Endothelial cell of hepatic sinusoid (primary cell): Measurements from ENCODE around the gene RESF1.

Source experiments
- in situ Hi-C: cut with HindIII; loops from 2 replicates; pipeline ENCODE4 v1.10.0; 2017; ENCODE audit warnings: low sequenced_read_pairs

RESF1 gene

GRCh38 chr12:31959701-31960391 lies 631 bp downstream of the RESF1 start:
- in situ Hi-C loops: no loop called here

DNA sequence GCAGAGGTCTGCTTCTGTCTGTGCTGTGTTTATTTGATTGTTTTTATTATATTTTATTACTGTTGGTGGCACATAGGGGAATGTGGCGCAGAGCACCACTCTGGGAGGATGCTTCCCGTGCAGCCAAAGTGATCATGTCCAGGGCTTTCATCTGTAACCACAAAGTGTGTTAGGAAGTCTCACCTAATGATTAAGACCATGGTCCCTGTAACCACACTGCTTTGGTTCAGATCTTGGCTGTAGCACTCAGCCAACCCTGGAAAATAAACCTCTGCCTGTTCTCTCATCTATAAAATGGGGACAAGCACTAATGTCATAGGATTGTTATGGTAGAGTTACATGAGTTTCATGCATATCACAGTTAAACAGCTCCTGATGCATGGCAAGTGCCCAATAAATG lies 1.9 kb downstream of the RESF1 start:
- in situ Hi-C loops: no loop called here

DNA sequence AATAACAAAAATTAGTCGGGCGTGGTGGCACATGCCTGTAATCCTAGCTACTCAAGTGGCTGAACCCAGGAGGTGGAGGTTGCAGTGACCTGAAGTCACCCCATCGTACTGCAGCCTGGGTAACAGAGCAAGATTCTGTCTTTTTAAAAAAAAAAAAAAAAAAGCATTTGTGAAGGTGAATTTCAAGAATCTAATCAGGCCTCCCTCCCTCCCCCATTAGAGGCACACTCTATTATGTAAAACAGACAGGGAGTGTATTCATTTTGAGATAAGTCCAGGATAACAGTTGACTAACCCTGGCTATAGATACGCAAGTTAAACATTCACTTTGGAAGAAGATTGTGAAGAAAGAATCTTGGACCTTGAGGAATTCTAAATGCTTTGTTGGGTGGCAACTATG lies 2.9 kb downstream of the RESF1 start:
- in situ Hi-C loops: no loop called here

DNA sequence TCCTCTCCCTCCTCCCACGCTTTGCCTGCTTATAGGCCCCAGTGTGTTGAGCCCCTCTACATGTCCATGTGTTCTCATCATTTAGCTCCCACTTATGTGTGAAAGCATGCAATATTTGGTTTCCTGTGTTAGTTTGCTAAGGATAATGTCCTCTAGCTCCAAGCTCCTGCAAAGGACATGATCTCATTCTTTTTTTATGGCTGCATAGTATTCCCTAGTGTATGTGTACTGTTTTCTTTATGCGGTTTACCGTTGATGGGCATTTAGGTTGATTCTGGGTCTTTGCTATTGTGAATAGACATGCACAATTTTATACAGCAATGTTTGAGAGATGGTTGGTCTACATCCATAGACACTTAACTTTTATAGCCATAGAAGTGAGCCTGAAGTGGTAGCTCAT lies 5.1 kb downstream of the RESF1 start:
- in situ Hi-C loops: no loop called here

- in situ Hi-C loops: no loop called here
Observed at GRCh38 chr12:31965090-31965489, 5.9 kb downstream of the RESF1 start.

DNA sequence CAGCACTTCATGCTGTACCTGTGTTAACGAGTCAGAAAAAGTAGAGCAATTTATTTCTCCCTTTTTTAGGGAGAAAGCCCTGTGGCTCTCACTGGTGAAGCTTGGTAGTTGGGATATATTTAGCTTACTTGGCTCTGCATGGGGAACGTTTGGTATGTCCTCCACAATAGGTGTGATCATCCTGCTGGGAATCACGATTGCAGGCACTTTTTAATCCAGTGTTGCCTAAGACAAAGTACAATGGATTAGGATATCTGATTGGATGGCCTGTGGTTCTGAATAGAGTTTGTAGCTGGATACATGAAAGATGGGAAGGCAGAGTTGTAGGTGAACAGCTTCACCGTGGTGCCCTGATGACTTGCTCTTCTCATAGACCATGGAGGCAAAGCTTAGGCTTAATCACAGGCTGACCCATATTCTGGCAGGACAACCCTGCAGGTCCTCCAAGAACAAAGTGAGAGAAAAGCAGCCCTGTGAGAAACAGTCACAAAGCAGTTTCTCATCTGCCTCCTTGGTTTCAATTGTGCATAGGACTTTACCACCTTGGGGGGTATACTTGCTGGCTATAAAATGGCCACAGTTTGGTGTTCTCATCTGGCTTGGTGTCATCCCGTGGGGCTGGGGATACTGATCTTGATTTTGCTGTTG lies 7.5 kb downstream of the RESF1 start:
- in situ Hi-C loops: no loop called here

DNA sequence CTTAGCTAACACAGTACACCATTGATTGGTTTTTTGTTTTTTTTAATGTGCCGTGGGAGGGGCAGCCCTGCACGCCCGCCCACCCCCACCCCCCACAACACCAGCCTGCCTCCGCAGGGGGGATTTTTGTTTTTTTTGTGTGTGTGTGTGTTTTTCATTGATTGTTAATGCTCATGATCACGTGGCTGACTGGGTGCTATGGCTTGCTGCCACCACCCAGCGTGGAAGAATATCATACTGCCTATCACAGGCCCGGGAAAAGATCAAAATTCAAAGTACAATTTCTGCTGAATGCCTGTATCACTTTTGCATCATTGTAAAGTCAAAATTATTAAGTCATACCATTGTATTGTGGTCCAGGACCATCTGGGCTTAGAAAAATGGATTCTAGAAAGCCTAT lies 8.3 kb downstream of the RESF1 start:
- in situ Hi-C loops: no loop called here

DNA sequence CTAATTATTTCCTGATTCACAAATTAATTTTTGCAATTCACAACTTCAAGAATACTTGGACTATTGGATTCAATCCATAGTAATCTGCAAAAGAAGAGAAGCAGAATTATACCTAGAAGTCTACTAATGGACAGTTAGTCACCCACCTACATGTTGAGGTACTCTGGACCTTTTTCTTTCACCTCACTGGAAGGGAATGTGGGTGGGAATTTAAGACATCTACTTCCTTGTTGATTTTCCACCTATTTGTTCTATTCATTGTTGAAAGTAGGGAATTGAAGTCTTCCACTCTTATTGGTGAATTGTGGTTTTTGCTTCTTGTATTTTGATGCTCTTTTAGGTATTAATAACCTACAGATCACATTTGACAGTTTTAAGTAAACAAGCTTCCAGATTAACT lies 11.0 kb downstream of the RESF1 start:
- in situ Hi-C loops: loop anchor here (5.0 kb wide), 1 partner anchor 37 kb away; no protein-coding TSS in a partner anchor

DNA sequence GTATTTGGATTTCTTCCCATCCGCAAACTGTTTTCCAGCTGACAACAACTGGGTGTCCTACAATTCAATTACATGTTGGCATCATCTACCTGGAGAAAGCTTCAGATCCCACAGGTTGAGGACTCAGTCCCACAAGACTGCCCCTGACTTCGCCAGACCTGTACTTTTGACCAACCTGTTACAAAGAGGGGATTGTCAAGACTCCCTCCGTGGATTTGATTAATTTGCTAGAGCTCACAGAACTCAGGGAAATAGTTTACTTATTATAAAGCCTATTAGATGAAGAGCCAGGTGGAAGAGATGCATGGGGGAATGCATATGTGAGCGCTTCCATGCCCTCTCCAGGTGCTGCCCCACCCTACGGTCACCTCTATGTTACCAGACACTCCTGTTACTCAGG lies 14.6 kb downstream of the RESF1 start:
- in situ Hi-C loops: loop anchor here (5.0 kb wide), 1 partner anchor 33 kb away; no protein-coding TSS in a partner anchor

GRCh38 chr12:31974673-31975072 lies 15.5 kb downstream of the RESF1 start:
- in situ Hi-C loops: loop anchor here (5.0 kb wide), 2 partner anchors 33 to 68 kb away; no protein-coding TSS in a partner anchor

DNA sequence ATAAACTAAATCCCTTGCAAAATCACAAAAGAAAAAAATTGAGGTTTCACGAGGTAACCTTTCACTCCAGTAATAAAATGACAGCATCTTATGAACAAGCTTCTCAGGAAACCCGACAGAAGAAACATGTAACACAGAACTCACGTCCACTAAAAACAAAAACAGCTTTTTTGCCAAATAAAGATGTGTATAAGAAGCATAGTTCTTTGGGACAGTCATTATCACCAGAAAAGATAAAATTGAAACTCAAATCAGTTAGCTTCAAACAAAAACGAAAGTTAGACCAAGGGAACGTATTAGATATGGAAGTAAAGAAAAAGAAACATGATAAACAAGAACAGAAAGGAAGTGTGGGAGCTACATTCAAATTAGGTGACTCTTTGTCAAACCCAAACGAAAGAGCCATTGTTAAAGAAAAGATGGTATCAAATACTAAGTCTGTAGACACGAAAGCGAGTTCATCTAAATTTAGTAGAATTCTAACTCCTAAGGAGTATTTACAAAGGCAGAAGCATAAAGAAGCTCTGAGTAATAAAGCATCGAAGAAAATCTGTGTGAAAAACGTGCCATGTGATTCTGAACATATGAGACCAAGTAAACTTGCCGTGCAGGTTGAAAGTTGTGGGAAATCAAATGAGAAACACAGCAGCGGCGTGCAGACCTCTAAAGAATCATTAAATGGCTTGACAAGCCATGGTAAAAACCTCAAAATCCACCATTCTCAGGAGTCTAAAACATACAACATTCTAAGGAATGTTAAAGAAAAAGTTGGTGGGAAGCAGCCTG lies 25.8 kb downstream of the RESF1 start:
- in situ Hi-C loops: loop anchor here (5.0 kb wide), 1 partner anchor 88 kb away; no protein-coding TSS in a partner anchor

DNA sequence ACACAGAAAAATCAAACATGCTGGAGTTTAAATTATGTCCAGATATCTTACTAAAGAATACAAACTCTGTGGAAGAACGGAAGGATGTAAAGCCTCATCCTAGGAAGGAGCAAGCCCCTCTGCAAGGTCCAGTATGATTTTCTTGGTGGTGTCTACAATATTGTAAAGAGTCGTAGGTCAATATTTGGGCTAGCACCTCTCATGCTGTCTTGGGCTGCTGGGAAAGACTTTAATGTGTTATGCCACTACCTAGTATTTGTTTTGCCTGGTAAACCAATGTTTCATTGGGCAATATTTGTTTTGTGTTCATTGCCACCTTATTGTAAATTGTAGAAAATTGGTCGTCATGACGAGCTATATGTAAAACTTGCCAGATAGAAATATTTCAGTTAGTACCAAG lies 26.6 kb downstream of the RESF1 start:
- in situ Hi-C loops: no loop called here

DNA sequence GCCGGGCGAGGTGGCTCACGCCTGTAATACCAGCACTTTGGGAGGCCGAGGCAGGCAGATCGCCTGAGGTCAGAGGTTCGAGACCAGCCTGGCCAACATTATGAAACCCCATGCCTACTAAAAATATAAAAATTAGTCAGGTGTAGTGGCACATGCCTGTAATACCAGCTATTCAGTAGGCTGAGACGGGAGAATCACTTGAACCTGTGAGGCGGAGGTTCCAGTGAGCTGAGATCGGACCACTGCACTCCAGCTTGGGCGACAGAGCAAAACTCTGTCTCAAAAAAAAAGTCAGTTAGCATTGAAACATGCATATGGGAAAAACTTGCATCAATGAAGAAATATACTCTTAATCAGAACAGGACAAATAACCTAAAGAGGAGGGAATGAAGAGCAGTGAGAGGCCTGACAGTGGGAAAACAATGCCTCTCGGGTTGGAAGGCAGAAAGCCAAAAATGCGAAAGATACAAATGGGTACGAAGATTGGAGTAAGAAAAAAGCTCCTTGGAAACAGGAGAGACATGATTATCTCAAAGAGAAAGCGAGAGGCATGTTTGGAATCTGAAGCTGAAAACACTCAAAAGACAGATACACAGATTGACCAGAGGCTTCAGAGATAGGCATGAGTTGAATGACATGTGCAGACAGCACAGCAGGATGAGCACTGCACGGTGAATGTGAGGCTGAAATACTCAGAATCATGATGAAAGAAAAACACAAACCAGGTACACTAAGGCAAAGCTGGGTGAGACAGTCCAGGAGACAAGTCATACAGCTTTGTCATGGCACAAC lies 30.6 kb downstream of the RESF1 start:
- in situ Hi-C loops: no loop called here

- in situ Hi-C loops: no loop called here
Observed at GRCh38 chr12:31991146-31991545, 31.9 kb downstream of the RESF1 start.

GRCh38 chr12:31991815-31992214 lies 32.6 kb downstream of the RESF1 start:
- in situ Hi-C loops: no loop called here

- in situ Hi-C loops: no loop called here
Observed at GRCh38 chr12:31999692-32000091, 40.5 kb downstream of the RESF1 start.

GRCh38 chr12:32000373-32001005 lies 41.3 kb downstream of the RESF1 start:
- in situ Hi-C loops: no loop called here

GRCh38 chr12:32002848-32003493 lies 43.8 kb downstream of the RESF1 start:
- in situ Hi-C loops: no loop called here

- in situ Hi-C loops: no loop called here
Observed at GRCh38 chr12:32003654-32004053, 44.4 kb downstream of the RESF1 start.
